GM21381 (cell line): ENCODE results near the gene DHX35.
"Not testable (repeated sequence)": the region's sequence is repeated elsewhere in the genome, so short reads cannot be mapped to it uniquely, and the experiment has no call there.

Experiments used
- ATAC-seq: cut with Tn5 transposase; IDR thresholded peaks from one replicate; pipeline ENCODE4 v1.9.1; 2021; ENCODE audit warnings: mild to moderate bottlenecking, moderate library complexity; ENCODE audit not compliant: unreplicated experiment

The DHX35 gene

DNA sequence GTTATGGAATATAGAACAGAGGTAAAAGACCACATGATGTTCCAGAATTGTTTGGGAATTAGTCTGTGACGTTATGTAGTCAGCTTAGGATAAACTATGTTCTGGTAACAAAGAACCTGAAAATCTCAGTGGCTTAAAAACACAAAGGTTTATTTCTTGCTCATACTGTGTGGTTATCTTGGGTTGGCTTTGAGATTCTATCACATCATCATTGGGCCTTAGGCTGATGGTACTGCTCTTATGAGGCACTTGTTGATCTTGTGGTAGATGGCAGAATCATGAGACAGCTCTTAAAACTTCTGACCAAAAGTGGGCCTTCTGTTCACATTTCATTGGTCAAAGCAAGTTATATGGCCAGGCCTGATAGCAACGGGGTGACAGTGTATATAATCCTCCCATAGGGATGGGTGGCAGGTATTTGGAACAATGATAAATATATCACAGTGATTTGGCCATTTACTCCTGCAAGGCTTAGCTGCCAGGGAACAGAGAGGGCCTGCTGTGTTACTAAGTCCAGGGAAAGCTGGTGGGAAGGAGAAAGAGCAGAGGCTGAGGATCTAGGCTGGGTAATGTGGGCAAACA lies 13.5 kb downstream of the DHX35 start:
- no peak for ATAC-seq

DNA sequence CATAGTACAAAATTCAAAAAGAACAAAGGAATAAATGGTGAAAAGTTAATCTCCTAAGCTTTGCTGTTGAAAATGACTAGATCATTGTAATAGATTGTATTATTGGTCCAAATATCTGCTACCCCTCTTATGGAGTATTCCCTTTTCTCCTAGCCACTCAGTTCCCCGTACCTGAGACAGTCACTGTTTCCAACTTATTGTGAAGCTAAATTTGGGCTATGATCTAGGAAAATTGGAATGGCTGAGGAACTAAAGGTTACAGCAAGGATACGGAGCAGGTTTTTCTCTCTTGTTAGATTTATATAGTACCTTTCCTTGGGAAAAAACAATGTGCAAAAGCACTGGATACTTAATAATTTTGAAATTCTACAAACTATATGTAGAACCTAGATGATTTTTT lies 17.3 kb downstream of the DHX35 start:
- ATAC-seq: no peak

DNA sequence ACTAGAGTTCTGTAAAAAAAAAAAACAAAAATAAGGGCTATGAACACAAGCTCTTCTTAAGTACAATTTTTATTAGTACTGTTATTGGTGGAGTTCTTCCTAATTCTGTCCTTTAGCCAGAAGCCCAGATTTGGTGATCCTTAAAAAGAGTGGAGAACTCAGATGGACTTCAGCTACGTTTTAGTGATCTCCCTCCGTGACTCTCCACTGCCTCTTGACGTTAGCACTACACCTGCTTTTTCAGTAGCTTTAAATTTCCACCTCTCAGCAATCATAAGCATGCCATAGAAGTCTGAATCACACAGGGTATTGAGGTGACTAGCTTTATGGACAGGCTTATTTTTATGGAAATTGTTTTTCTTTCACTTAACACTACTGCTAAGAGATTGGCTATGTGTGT lies 17.7 kb downstream of the DHX35 start:
- ATAC-seq: no peak

DNA sequence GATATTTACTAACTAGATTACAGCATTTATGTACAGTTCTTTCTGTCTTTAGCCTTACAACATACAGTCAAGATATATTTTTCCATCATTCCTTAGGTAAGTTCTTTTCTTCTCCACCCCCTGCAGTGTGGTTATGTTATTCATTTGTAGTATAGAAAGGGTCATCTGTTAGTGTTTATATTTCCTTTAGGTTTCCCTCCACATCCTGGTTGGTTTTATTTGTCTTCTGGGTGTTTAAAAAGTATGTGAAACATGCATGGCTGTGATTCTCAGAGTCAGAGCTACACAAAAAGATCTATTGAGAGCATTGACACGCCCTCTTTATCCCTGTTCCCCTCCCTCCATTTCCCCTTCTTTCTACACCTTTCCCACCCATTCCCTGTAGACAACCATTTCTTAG lies 20.1 kb downstream of the DHX35 start:
- no peak for ATAC-seq

DNA sequence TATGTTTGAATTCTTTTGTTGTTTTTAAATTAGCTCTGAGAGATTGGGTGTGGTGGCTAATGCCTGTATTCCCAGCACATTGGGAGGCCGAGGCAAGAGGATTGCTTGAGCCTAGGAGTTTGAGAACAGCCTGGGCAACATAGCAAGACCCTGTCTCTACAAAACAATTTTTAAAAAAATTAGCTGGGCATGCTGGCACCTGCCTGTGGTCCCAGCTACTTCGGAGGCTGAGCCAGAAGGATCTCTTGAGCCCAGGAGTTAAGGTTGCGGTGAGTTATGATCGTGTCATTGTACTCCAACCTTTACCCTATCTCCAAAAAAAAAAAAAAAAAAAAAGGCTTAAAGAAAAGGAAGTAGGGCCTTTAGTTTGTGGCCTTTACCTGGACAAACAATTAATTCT lies 22.9 kb downstream of the DHX35 start:
- ATAC-seq: no peak

DNA sequence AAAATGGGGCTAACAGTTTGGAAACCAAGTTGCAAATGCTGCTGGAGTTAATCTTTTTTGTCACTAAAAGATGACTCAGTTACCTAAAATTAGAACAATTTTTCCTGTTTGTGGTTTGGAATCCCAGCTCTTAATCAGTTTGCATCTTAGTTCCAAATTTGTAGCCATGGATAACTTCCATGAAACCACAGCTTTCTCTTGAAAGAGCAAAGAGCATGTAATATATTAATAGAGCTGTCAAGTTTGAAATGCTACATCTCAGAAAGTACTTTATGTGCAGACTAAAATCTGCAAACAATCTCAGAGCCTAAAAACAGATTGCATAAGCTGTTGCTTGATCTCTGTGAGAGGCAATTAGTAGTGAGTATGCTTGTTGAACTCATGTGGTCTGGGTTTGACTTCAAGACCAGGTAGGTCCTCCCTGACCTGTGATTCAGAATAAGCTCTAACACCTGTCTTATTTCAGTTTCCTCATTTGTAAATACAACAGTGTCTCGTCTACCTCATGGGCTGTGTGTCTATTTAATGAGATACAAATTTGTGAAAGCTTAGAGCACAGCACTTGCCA lies 23.5 kb downstream of the DHX35 start:
- no peak for ATAC-seq

DNA sequence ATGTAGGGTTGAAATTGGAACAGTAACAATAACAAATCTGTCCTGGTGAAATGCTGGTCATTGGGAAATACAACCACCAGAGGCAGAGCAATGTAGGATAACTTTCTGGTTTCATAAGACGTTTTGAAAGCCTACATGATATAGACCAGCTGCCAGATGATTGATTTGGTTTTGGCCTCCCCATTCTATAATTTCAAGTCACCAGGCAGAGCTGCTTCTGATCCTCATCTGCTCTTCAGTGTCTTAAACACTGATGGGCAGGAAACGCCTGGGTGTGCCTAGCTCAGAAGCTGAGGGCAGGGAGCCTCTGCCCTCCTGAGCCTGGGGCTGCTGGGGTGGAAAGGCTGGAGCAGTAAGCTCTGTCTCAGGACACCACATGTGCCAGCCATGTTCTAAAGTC lies 24.5 kb downstream of the DHX35 start:
- ATAC-seq: no peak

DNA sequence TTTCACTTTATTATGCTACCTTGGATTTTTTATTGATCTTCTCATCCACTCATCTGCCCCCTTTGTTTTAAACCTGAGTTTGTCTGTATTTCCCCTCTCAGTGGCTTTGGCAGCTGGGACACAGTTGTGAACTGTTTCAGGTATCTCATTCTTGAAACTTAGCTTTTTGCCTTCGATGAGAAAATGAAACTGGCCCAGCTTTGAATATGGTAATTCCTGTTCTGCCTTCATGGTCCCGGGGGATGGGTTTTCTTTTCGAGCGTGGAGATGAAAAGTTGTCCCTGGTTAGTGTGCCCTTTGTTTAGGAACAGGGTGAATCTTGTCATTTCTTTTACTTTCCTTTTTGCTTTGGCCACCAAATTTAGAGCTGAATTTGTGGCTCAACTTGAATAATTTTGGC lies 25.6 kb downstream of the DHX35 start:
- ATAC-seq: peak; percentile 75

DNA sequence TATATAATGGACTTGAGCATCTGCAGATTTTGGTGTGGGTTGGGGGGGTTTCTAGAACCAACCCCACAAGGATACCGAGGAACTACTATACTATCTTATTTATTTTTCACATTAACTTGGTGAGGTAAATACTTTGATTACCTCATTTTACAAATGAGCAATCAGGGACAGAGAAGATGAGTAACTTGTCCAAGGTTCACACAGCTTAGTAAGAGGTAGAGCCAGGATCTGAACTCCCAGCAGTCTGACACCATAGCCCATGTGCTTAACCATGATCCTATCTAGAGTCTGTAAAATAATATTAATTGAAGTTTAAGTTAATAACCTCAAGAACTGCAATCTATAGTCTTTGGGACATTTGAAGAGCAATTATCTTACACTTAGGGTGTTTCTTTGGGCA lies 28.6 kb downstream of the DHX35 start:
- no peak for ATAC-seq

DNA sequence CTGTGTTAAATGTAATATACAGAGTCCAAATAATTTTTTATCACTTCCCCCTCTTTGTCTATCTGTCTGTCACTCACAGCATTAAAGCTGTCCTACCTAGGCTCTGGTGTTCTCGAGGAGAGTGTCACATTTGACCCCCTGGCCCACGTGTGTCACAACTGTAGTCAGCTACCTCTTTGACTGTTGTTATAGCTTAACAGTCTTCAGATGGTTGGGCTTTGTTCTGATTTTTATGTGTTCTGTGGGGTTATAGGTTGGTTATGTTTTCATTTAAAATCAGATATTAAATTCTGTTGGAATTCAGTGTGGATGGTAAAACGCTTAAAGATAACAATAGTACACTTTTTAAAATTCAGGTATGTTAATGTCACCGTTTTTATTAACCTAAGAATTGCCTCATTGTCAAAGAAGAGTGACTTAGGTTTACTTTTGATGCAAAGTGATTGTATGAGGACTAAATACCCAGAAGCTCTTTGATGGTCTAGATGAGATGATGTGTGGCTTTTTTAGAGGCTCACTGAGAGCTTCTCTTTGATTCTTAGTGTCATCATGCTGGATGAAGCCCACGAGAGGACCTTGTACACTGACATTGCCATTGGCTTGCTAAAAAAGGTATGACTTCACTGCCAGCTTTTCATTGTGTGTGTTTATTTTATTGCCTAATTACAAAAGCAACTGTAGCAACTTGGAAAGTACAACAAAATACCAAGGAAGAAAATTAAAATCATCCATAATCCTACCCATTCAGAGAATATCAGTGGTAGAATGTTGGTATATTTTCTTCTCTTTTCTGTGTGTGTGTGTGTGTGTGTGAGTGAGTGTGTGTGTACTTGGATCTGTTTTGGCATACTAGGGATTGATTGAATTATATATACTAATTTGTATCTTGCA lies 29.9 kb downstream of the DHX35 start:
- no peak for ATAC-seq

DNA sequence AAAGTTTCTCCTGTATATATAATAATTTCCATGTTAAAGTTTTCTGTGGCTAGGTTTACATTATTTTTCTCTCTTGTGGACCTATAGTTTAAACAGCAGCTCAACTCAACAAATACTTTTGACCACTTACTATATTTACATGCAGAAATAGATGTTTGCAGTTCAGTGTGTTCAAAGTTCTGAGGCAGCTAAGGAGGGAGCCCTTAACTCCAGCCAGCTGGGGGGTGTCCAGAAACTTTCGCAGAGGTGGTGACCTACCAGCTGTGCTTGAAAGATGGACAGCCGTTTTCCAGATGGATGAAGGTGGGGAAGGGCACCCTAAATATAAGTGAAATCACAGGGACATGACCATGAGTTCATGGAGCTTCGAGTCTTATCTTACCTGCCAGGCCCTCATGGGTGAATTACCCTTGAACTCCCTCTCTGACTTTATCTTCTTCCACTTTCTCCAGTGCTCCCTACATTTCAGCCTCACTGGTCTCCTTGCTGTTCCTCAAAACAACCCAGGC lies 33.4 kb downstream of the DHX35 start:
- no peak for ATAC-seq

DNA sequence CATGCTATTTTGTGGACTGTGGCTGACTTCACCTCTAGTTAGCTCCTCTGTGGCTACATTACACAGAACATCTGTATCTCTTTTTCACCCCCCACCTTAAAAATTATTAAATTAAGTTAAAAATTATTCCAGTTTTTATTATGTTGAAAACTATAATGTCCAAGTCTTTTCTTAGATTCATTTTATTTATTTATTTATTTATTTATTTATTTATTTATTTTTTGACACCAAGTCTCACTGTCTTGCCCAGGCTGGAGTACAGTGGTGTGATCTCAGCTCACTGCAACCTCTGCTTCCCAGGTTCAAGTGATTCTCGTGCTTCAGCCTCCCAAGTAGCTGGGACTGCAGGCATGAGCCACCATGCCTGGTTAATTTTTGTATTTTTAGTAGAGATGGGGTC lies 34.7 kb downstream of the DHX35 start:
- ATAC-seq: not testable (repeated sequence)

DNA sequence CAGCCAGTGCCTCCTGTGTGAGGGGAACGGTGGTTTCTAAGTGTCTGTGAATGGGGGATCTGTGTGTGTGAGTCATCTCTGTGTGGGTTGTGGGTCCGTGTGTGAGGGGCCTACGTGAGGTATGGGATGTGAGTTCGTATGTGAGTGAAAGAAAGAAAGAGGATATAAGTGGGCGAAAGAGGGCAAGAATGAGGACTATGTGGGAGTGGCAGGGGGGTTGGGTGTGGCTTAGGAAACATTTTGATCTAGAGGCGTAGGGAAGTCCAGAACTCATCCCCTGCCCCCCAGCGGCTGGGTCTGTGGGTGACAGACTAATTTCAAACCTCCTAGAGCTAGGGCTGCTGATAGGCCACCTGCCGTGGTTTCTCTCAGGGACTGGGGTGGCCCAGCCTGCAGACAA lies 35.5 kb downstream of the DHX35 start:
- ATAC-seq: peak; percentile 88

DNA sequence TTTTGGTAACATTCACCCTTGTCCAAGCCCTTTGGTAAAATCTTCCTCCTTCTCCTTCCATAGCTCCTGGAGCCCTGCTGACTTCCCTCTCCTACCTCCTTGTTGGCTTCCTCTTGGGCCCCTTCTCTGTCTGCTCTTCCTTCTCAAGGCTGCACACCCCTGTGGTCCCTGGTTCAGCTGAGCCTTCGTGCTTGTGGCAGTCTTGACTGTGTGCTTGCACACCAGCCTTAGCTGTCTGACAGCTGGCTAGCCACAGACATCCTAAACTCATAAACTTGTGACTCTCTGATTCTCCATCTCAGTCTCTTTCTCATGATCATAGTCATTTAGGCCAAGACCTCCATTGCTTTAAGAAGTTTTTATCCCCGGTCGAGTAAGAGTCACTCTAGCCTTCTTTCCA lies 37.1 kb downstream of the DHX35 start:
- no peak for ATAC-seq

DNA sequence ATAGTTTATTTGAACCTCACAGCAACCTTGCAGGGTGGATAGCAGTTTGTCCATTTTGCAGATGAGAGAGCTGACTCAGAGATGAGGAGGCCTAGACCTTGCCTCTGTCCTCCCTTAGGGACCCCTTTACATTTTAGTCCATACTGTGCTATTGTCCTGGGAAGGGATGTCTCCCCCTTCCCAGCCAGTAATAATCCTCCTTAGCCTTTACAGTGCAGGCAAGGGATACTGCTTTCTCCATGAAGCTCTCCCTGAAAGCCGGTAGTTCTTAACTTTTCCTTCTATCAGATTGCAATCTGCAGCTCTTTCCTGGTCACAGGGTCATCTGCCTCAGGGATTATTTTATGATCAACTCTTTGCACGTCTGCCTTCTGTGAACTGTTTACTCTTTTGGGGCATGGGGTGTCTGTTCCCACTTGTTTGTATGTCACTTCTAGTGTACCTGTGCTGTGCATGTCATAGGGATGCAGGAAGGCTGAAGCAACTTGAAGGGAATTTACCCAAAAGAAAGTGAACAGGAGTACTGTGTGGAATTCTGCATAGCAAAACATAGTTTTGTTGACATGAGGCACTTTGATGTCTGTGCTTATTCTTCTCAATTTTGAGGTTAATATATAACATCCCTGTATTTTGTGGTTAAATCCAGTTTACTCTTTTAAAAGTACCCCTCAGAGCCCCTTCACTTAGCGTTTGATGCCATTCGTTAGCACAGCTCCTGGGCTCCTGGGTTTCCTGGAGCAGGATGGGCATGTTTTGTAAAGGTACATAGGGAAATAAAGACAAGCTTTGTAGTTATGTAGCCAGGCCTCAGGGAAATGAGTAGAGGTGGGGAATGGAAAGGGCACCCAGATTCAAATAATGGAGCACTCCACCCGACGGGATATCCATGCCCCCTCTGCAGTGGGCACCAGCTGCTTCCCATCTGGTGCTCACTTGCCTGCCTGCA lies 38.1 kb downstream of the DHX35 start:
- ATAC-seq: no peak

DNA sequence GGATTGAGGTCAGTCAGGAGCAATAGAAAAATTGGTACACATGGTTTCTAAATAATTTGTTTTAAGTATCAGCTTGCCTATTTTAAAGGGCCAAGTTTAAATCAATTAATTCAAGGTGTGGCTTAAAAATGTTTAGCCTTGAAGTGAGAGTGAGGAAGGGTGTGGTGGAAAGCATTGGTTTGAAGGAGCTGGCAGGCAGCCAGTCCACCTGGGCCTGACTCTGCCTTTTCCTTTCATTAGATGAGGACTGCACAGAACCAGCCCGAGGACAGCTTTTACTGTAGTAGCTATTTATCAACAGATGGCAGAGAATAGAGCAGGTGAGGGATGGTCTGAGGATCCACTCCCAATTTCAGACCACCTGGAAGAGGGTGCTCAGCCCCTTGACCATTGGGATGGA lies 42.4 kb downstream of the DHX35 start:
- no peak for ATAC-seq

DNA sequence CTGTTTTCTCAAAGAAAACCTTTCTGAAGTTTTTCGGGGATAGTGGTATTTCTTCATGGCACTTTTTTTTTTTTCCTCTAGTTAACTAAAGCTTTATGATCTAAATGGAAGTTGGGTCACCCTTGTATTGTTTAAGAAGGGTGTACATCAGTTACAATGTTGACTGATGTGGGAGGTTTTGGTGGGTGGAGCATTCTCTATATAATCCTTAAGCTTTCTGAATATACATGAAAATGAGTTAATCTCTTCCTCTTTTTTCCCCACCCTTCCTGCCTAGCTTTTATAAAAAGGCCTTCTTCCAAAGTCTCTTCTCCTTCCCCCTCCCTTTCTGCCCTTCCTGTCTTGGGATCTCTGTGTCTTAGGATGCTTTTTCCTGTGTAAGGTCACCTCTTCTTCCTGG lies 47.2 kb downstream of the DHX35 start:
- no peak for ATAC-seq

DNA sequence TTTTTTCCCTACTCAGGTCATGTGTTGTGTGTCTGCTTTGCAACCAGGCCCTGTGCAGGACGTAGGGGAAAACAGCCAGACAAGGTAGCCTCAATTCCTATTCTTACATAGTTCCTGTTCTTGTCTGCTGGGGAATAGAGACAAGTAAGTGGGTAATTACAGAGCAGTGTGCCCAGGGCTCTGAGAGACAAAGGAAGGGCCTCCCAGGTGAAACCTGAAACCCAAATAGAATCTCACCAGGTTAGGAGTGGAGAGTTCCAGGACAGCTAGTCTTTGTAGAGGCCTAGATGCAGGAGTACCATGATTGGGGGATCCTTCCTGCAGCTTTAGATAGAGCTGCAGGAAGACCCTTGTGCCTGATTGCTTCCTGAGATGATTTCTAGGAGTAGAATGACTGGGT lies 48.4 kb downstream of the DHX35 start:
- ATAC-seq: no peak

DNA sequence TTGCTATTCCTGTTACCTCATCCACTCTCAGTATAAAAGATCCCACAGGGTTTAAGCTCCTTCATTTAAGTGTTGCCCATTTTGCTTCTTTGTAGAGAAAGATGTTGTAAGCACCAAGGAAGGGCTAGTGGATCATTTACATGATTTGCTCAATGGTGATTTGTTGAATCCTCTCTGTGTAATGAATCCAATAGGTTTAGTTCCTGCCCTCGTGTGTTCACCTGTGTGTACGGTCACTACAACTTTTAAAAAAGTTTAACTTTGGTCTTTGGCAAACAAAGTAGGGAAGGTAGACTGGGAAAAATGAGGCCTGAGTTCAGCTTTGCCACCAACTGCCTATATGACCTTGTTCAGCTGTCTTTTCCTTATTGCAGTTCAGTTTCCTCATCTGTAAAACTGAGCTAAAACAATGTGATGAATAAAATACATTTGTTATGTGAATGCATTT lies 51.5 kb downstream of the DHX35 start:
- ATAC-seq: no peak

DNA sequence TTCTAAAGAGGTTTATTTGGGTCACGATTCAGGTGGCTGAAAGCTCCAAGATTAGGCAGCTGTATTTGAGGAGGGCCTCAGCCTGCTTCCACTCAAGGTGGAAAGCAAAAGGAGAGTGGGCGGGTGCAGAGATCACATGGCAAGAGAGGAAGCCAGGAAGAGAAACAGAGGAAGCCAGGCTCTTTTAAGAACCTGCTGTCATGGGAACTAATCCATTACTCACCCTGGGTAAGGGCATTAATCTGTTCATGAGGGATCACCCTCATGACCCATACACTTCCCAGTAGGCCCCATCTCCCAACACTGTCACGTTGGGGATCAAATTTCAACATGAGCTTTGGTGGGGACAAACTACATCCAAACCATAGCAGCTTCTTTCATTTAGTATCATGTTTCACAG lies 53.9 kb downstream of the DHX35 start:
- ATAC-seq: no peak

DNA sequence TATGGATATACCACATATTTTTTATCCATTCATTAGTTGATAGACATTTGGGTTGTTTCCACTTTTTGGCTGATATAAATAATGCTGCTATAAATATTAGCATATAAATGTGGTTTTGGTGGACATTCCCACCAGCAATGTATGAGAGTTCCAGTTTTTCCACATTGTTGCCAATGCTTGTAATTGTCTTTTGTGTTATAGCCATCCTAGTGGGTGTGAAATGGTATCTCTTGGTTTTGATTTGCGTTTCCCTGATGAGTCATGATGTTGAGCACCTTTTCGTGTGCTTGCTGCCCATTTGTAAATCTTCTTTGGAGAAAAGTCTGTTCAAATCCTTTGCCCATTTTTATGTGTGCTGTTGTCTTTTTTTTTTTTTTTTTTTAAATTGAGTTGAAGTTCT lies 54.4 kb downstream of the DHX35 start:
- no peak for ATAC-seq
